K562 (cell line): Measurements from ENCODE around the gene GAL. TPM values are rescaled to one million over a fixed set of nuclear protein-coding genes. Genes with fewer than 3 reads are reported as not detected.
A peak's percentile ranks its signal among the peaks of the same experiment; 100 is the strongest.

Experiments used
- BCOR ChIP-seq: fragments of 450-650 bp; IDR thresholded peaks from 2 replicates; pipeline ENCODE4 v1.6.1; 2016
- HINFP ChIP-seq: fragments of 450-650 bp; conservative IDR thresholded peaks from 2 replicates; pipeline ENCODE4 v1.6.1; 2016; ENCODE audit warnings: missing genetic modification characterization, low read depth, mild to moderate bottlenecking, control low read depth, missing compliant biosample characterization
- MXI1 ChIP-seq: IDR thresholded peaks from 2 replicates; pipeline ENCODE4 v1.6.1; 2011; ENCODE audit warnings: low read depth, mild to moderate bottlenecking, improper control_type of control experiment, low read length
- POLR2A ChIP-seq: fragments of 450-650 bp; conservative IDR thresholded peaks from 2 replicates; pipeline ENCODE4 v1.6.1; 2016
- POLR2AphosphoS5 ChIP-seq: IDR thresholded peaks from 2 replicates; pipeline ENCODE4 v1.6.1; 2011; ENCODE audit warnings: mild to moderate bottlenecking, low read depth, low read length, moderate library complexity; ENCODE audit not compliant: control insufficient read depth, insufficient read depth
- RBM25 ChIP-seq: fragments of 200-400 bp; formaldehyde crosslinking; IDR thresholded peaks from 2 replicates; pipeline ENCODE4 v1.6.1; 2018; ENCODE audit warnings: low read length, low read depth, moderate library complexity; ENCODE audit not compliant: severe bottlenecking
- STAT6 ChIP-seq: sonication (generic); formaldehyde crosslinking; IDR thresholded peaks from 2 replicates; pipeline ENCODE4 v1.8.1; 2023; ENCODE audit warnings: mild to moderate bottlenecking, missing genetic modification reagents
- ZBTB34 ChIP-seq: fragments of 250-450 bp; sonication (Bioruptor Pico); IDR thresholded peaks from 2 replicates; pipeline ENCODE4 v1.8.0; 2021; ENCODE audit warnings: mild to moderate bottlenecking, moderate library complexity
- polyA plus RNA-seq, 8 experiments: library from polyadenylated mRNA; depleted of rRNA in 4 of 8; stranded (reverse) in 5 of 8; unstranded in 3 of 8; fragments of >200 nt; fragmentation: Nextera tagmentation in 2 of 8; fragmentation: Illumina TruSeq in 1 of 8; extraction: Ambion mirVana in 2 of 8; extraction: Trizol in 1 of 8; gene quantifications; 2 replicates each; pipeline versions ENCODE4 v1.2.1 to v1.2.3, GENCODE V29; 2011 to 2014; ENCODE audit warnings: inconsistent platforms in 1 of 8, missing spikeins in 1 of 8
- total RNA-seq, 7 experiments: library from RNA; depleted of rRNA in 6 of 7; stranded (reverse); fragments of >200 nt in 6 of 7; fragmentation: Illumina TruSeq in 2 of 7; extraction: Trizol in 2 of 7; gene quantifications; 2 replicates each; pipeline versions ENCODE4 v1.2.1 to v1.2.3, GENCODE V29; 2011 to 2021; ENCODE audit warnings: low replicate concordance in 1 of 7
- TF ChIP-seq, protein P1 (sequence below): sonication (generic); formaldehyde crosslinking; IDR thresholded peaks from 2 replicates; pipeline ENCODE4 v1.8.1; 2023; ENCODE audit warnings: missing genetic modification reagents, mild to moderate bottlenecking, borderline replicate concordance
- TF ChIP-seq, protein P2 (sequence below): fragments of 250-450 bp; sonication (Bioruptor Pico); IDR thresholded peaks from 2 replicates; pipeline ENCODE4 v1.9.0; 2021; ENCODE audit warnings: mild to moderate bottlenecking, inconsistent platforms

GAL gene
- total and polyA plus RNA-seq, 9 of the 15 experiments (the other 6 are each of a cell fraction or from before 2014, with no cell fraction given), result 10.6 to 119 (median 36.3) TPM

GRCh38 chr11:68684385-68685356 is at the start of gene GAL (continued):
- TF ChIP-seq, protein P1, sequence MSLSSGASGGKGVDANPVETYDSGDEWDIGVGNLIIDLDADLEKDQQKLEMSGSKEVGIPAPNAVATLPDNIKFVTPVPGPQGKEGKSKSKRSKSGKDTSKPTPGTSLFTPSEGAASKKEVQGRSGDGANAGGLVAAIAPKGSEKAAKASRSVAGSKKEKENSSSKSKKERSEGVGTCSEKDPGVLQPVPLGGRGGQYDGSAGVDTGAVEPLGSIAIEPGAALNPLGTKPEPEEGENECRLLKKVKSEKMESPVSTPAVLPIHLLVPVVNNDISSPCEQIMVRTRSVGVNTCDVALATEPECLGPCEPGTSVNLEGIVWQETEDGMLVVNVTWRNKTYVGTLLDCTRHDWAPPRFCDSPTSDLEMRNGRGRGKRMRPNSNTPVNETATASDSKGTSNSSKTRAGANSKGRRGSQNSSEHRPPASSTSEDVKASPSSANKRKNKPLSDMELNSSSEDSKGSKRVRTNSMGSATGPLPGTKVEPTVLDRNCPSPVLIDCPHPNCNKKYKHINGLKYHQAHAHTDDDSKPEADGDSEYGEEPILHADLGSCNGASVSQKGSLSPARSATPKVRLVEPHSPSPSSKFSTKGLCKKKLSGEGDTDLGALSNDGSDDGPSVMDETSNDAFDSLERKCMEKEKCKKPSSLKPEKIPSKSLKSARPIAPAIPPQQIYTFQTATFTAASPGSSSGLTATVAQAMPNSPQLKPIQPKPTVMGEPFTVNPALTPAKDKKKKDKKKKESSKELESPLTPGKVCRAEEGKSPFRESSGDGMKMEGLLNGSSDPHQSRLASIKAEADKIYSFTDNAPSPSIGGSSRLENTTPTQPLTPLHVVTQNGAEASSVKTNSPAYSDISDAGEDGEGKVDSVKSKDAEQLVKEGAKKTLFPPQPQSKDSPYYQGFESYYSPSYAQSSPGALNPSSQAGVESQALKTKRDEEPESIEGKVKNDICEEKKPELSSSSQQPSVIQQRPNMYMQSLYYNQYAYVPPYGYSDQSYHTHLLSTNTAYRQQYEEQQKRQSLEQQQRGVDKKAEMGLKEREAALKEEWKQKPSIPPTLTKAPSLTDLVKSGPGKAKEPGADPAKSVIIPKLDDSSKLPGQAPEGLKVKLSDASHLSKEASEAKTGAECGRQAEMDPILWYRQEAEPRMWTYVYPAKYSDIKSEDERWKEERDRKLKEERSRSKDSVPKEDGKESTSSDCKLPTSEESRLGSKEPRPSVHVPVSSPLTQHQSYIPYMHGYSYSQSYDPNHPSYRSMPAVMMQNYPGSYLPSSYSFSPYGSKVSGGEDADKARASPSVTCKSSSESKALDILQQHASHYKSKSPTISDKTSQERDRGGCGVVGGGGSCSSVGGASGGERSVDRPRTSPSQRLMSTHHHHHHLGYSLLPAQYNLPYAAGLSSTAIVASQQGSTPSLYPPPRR (CRISPR knock-in tag), result no peak
- no peak for TF ChIP-seq MXI1
- peak; percentile 61; the same call in 1 of the 2 replicates for TF ChIP-seq POLR2A
- peak; percentile 98 for TF ChIP-seq BCOR
- TF ChIP-seq ZBTB34 (CRISPR knock-in tag), result no peak
- peak; percentile 54; the same call in 1 of the 2 replicates for TF ChIP-seq POLR2AphosphoS5
- TF ChIP-seq STAT6 (CRISPR knock-in tag), result no peak
- peak; percentile 97 for TF ChIP-seq RBM25
- no peak for TF ChIP-seq HINFP (tag)
- TF ChIP-seq, protein P2, sequence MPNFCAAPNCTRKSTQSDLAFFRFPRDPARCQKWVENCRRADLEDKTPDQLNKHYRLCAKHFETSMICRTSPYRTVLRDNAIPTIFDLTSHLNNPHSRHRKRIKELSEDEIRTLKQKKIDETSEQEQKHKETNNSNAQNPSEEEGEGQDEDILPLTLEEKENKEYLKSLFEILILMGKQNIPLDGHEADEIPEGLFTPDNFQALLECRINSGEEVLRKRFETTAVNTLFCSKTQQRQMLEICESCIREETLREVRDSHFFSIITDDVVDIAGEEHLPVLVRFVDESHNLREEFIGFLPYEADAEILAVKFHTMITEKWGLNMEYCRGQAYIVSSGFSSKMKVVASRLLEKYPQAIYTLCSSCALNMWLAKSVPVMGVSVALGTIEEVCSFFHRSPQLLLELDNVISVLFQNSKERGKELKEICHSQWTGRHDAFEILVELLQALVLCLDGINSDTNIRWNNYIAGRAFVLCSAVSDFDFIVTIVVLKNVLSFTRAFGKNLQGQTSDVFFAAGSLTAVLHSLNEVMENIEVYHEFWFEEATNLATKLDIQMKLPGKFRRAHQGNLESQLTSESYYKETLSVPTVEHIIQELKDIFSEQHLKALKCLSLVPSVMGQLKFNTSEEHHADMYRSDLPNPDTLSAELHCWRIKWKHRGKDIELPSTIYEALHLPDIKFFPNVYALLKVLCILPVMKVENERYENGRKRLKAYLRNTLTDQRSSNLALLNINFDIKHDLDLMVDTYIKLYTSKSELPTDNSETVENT, result no peak
